ENCODE data around the gene TWIST2. TPM values are rescaled to one million over a fixed set of nuclear protein-coding genes. Genes with fewer than 3 reads are reported as not detected.

The TWIST2 gene
- total RNA-seq, 1 experiment from 2014 or later = 5.0 TPM

GRCh38 chr2:238861766-238862315, 14.0 kb downstream of the TWIST2 start:
- Histone ChIP-seq H3K27ac (no peak overlapping the region), H2AFZ (no peak overlapping the region), H3K36me3 (ENCODE audit: low read depth) (no peaks in the 10 kb centered on the region), H3K79me2 (ENCODE audit: low read depth) (no peaks in the 10 kb centered on the region), H3K4me1 (replicated peaks; ENCODE audit: insufficient read depth) (peaks cover 22% of the 10 kb centered on the region), H3K9me3 (ENCODE audit: insufficient read depth, low read depth) (no peaks in the 10 kb centered on the region), H3K27me3 (ENCODE audit: insufficient read depth, low read depth) (peaks cover 10% of the 10 kb centered on the region), H3K4me2 (no peak overlapping the region), H3F3A (ENCODE audit: insufficient read depth, low read depth) (no peaks in the 10 kb centered on the region), H3K4me3 (no peak overlapping the region), H4K20me1 (ENCODE audit: insufficient read depth) (no peaks in the 10 kb centered on the region), H3K9me2 (ENCODE audit: insufficient read depth) (no peaks in the 10 kb centered on the region)
- BruUV-seq (replicated peaks) = no TSS peak
- no peak for TF ChIP-seq EZH2 (IDR thresholded peaks at IDR 0.05; ENCODE audit: low read depth)
- ChIA-PET POLR2A (ENCODE audit: unreplicated experiment) (interaction anchor here (0.7 kb wide), 1 partner anchor 355 kb away, joined by 4 read pairs; no protein-coding TSS in a partner anchor), CTCF (no interaction called here)
- no peak for DNase-seq
- intact Hi-C loops (cut with micrococcal nuclease; ENCODE audit: unreplicated experiment) = loop anchor here (5.0 kb wide), 1 partner anchor 50 kb away; no protein-coding TSS in a partner anchor

- no peak overlapping the region for H3K27ac ChIP-seq
- H3K9me3 ChIP-seq (ENCODE audit: insufficient read depth, low read depth) = no peaks in the 10 kb centered on the region
- no TSS peak for BruUV-seq (replicated peaks)
- peaks cover 4% of the 10 kb centered on the region; the same call in 1 of the 2 replicates for H3K27me3 ChIP-seq (ENCODE audit: insufficient read depth, low read depth)
- no peaks in the 10 kb centered on the region for H3K79me2 ChIP-seq (ENCODE audit: low read depth)
- ChIA-PET CTCF (interaction anchor here (0.6 kb wide), 1 partner anchor 75 kb away, joined by 4 read pairs; no protein-coding TSS in a partner anchor), POLR2A (ENCODE audit: unreplicated experiment) (interaction anchor here (0.7 kb wide), 1 partner anchor 1162 kb away, joined by 4 read pairs; the partner anchor contains the start of gene NDUFA10)
- H3F3A ChIP-seq (ENCODE audit: insufficient read depth, low read depth) = no peaks in the 10 kb centered on the region
- no peak for DNase-seq
- H3K36me3 ChIP-seq (ENCODE audit: low read depth) = no peaks in the 10 kb centered on the region
- intact Hi-C loops (cut with micrococcal nuclease; ENCODE audit: unreplicated experiment) = loop anchor here (5.0 kb wide), 1 partner anchor 50 kb away; no protein-coding TSS in a partner anchor
- no peak overlapping the region for H3K4me3 ChIP-seq
- no peak for TF ChIP-seq EZH2 (IDR thresholded peaks at IDR 0.05; ENCODE audit: low read depth)
- no peak overlapping the region for H3K4me2 ChIP-seq
- no peaks in the 10 kb centered on the region for H3K9me2 ChIP-seq (ENCODE audit: insufficient read depth)
- no peak overlapping the region for H2AFZ ChIP-seq
- H4K20me1 ChIP-seq (ENCODE audit: insufficient read depth) = no peaks in the 10 kb centered on the region
- H3K4me1 ChIP-seq (replicated peaks; ENCODE audit: insufficient read depth) = peaks cover 22% of the 10 kb centered on the region
Measured at GRCh38 chr2:238862701-238863100, 14.8 kb downstream of the TWIST2 start.

GRCh38 chr2:238863231-238863630, 15.3 kb downstream of the TWIST2 start:
- DNase-seq = no peak
- ChIA-PET POLR2A (ENCODE audit: unreplicated experiment) (interaction anchor here (0.7 kb wide), 1 partner anchor 1162 kb away, joined by 4 read pairs; the partner anchor contains the start of gene NDUFA10), CTCF (no interaction called here)
- H2AFZ ChIP-seq = no peak overlapping the region
- no peak overlapping the region; the same call in 1 of the 2 replicates for H3K4me2 ChIP-seq
- no peaks in the 10 kb centered on the region for H3K9me2 ChIP-seq (ENCODE audit: insufficient read depth)
- H3K27ac ChIP-seq = no peak overlapping the region
- no peaks in the 10 kb centered on the region for H3K36me3 ChIP-seq (ENCODE audit: low read depth)
- H3K4me1 ChIP-seq (replicated peaks; ENCODE audit: insufficient read depth) = peaks cover 22% of the 10 kb centered on the region
- peaks cover 4% of the 10 kb centered on the region; the same call in 1 of the 2 replicates for H3K27me3 ChIP-seq (ENCODE audit: insufficient read depth, low read depth)
- intact Hi-C loops (cut with micrococcal nuclease; ENCODE audit: unreplicated experiment) = loop anchor here (5.0 kb wide), 1 partner anchor 49 kb away; no protein-coding TSS in a partner anchor
- no peaks in the 10 kb centered on the region for H4K20me1 ChIP-seq (ENCODE audit: insufficient read depth)
- TF ChIP-seq CTCF (conservative IDR thresholded peaks at IDR 0.05) (no peak), EZH2 (IDR thresholded peaks at IDR 0.05; ENCODE audit: low read depth) (no peak)
- H3K79me2 ChIP-seq (ENCODE audit: low read depth) = no peaks in the 10 kb centered on the region
- H3K4me3 ChIP-seq = no peak overlapping the region
- BruUV-seq (replicated peaks) = no TSS peak
- H3F3A ChIP-seq (ENCODE audit: insufficient read depth, low read depth) = no peaks in the 10 kb centered on the region
- no peaks in the 10 kb centered on the region for H3K9me3 ChIP-seq (ENCODE audit: insufficient read depth, low read depth)

- Histone ChIP-seq H3K9me2 (ENCODE audit: insufficient read depth) (no peaks in the 10 kb centered on the region), H2AFZ (no peak overlapping the region; the same call in 1 of the 2 replicates), H3K4me3 (no peak overlapping the region), H3K4me1 (replicated peaks; ENCODE audit: insufficient read depth) (peaks cover 22% of the 10 kb centered on the region), H3K79me2 (ENCODE audit: low read depth) (no peaks in the 10 kb centered on the region), H3F3A (ENCODE audit: insufficient read depth, low read depth) (no peaks in the 10 kb centered on the region), H3K27ac (no peak overlapping the region), H3K27me3 (ENCODE audit: insufficient read depth, low read depth) (no peaks in the 10 kb centered on the region; the same call in 1 of the 2 replicates), H4K20me1 (ENCODE audit: insufficient read depth) (no peaks in the 10 kb centered on the region), H3K36me3 (ENCODE audit: low read depth) (no peaks in the 10 kb centered on the region), H3K4me2 (peak overlapping the region; percentile 68), H3K9me3 (ENCODE audit: insufficient read depth, low read depth) (no peaks in the 10 kb centered on the region)
- POLR2A ChIA-PET (ENCODE audit: unreplicated experiment) = no interaction called here
- BruUV-seq (replicated peaks) = TSS peak; percentile 90
- intact Hi-C loops (cut with micrococcal nuclease; ENCODE audit: unreplicated experiment) = loop anchor here (1.0 to 5.0 kb wide), 3 partner anchors 32 to 107 kb away; no protein-coding TSS in a partner anchor
- TF ChIP-seq EZH2 (IDR thresholded peaks at IDR 0.05; ENCODE audit: low read depth) (no peak), CTCF (conservative IDR thresholded peaks at IDR 0.05) (no peak)
- DNase-seq = no peak
- CTCF ChIA-PET = no interaction called here
Measured at GRCh38 chr2:238863749-238864206, 15.9 kb downstream of the TWIST2 start.
